ENCODE data around the gene PCGF2.
A peak's percentile ranks its signal among the peaks of the same experiment; 100 is the strongest.

Gene PCGF2

GRCh38 chr17:38742411-38743308 lies 5.5 kb downstream of the PCGF2 start:
- no peak overlapping the region for H3K4me3 ChIP-seq (ENCODE audit: control insufficient read depth, low read depth, low read length)
- no peak for TF ChIP-seq CTCF (conservative IDR thresholded peaks at IDR 0.05; ENCODE audit: control insufficient read depth, insufficient read depth, low read depth, low read length)
- DNase-seq (ENCODE audit: low read depth) = peak; percentile 89

- DNase-seq (ENCODE audit: low read depth) = no peak
These were observed 6.2 kb downstream of the PCGF2 start for GRCh38 chr17:38741921-38742410.

GRCh38 chr17:38741461-38741860 lies 6.7 kb downstream of the PCGF2 start:
- no peak for DNase-seq (ENCODE audit: low read depth)
- no peak overlapping the region for H3K4me3 ChIP-seq (ENCODE audit: control insufficient read depth, low read depth, low read length)
- TF ChIP-seq CTCF (conservative IDR thresholded peaks at IDR 0.05; ENCODE audit: control insufficient read depth, insufficient read depth, low read depth, low read length) = no peak

More at GRCh38 chr17:38741921-38742410, 6.2 kb downstream of the PCGF2 start:
- H3K4me3 ChIP-seq (ENCODE audit: control insufficient read depth, low read depth, low read length) = no peak overlapping the region
- TF ChIP-seq CTCF (conservative IDR thresholded peaks at IDR 0.05; ENCODE audit: control insufficient read depth, insufficient read depth, low read depth, low read length) = no peak

GRCh38 chr17:38740806-38741205 lies 7.3 kb downstream of the PCGF2 start:
- no peak for TF ChIP-seq CTCF (conservative IDR thresholded peaks at IDR 0.05; ENCODE audit: control insufficient read depth, insufficient read depth, low read depth, low read length)
- peak; percentile 44 for DNase-seq (ENCODE audit: low read depth)
- no peak overlapping the region for H3K4me3 ChIP-seq (ENCODE audit: control insufficient read depth, low read depth, low read length)

GRCh38 chr17:38740044-38740443 lies 8.1 kb downstream of the PCGF2 start:
- no peak for DNase-seq (ENCODE audit: low read depth)
- no peak overlapping the region for H3K4me3 ChIP-seq (ENCODE audit: control insufficient read depth, low read depth, low read length)
- no peak for TF ChIP-seq CTCF (conservative IDR thresholded peaks at IDR 0.05; ENCODE audit: control insufficient read depth, insufficient read depth, low read depth, low read length)

- no peak for TF ChIP-seq CTCF (conservative IDR thresholded peaks at IDR 0.05; ENCODE audit: control insufficient read depth, insufficient read depth, low read depth, low read length)
- no peak for DNase-seq (ENCODE audit: low read depth)
- no peak overlapping the region for H3K4me3 ChIP-seq (ENCODE audit: control insufficient read depth, low read depth, low read length)
These were observed 8.8 kb downstream of the PCGF2 start for GRCh38 chr17:38739305-38739704.
